HG03280 (cell line): Measurements from ENCODE around the gene ARFRP1.
"Not testable (repeated sequence)": the region's sequence is repeated elsewhere in the genome, so short reads cannot be mapped to it uniquely, and the experiment has no call there.

Experiments used
- ATAC-seq: cut with Tn5 transposase; IDR thresholded peaks from one replicate; pipeline ENCODE4 v1.9.1; 2021; ENCODE audit warnings: mild to moderate bottlenecking, moderate library complexity; ENCODE audit not compliant: unreplicated experiment

Gene ARFRP1

GRCh38 chr20:63657937-63658748, 49.6 kb downstream of the ARFRP1 start, which contains the start of gene RTEL1:
Gene RTEL1, plus strand, starts transcription at chr20:63658312. Its CDS starts 1,091 bp downstream, at chr20:63659403.
- ATAC-seq = peak; percentile 82

GRCh38 chr20:63657260-63657936, 50.4 kb downstream of the ARFRP1 start:
- no peak for ATAC-seq

GRCh38 chr20:63656451-63656850, 51.3 kb downstream of the ARFRP1 start:
- no peak for ATAC-seq

- ATAC-seq = no peak
Measured at GRCh38 chr20:63655249-63655648, 52.5 kb downstream of the ARFRP1 start.

GRCh38 chr20:63653974-63654668, 53.7 kb downstream of the ARFRP1 start:
- no peak for ATAC-seq

- ATAC-seq = no peak
Measured at GRCh38 chr20:63653041-63653973, 54.5 kb downstream of the ARFRP1 start, which contains the start of gene STMN3. Gene STMN3, minus strand, starts transcription at chr20:63653424. Its CDS starts 79 bp downstream, at chr20:63653345.

GRCh38 chr20:63652192-63652980, 55.4 kb downstream of the ARFRP1 start:
- ATAC-seq = no peak

GRCh38 chr20:63651942-63652191, 55.9 kb downstream of the ARFRP1 start:
- no peak for ATAC-seq

GRCh38 chr20:63650486-63650885, 57.3 kb downstream of the ARFRP1 start:
- not testable (repeated sequence) for ATAC-seq

GRCh38 chr20:63648895-63649589, 58.7 kb downstream of the ARFRP1 start:
- no peak for ATAC-seq
